ENCODE measurements around the gene C1orf174.

GRCh38 chr1:3880429-3881192 lies 19.5 kb downstream of the C1orf174 start:
- TF ChIP-seq CTCF (conservative IDR thresholded peaks at IDR 0.05 in 1 of 2, IDR thresholded peaks at IDR 0.05 in 1 of 2; ENCODE audit: low read depth in 1 of 2, low read length in 2 of 2) (no peak), EZH2 (IDR thresholded peaks at IDR 0.05; ENCODE audit: low read length, missing control alignments) (no peak)

Measured in fibroblast of lung (primary cell).